GM18909 (cell line): Measurements from ENCODE around the gene CNFN.

Experiments
- ATAC-seq: cut with Tn5 transposase; IDR thresholded peaks from one replicate; pipeline ENCODE4 v1.9.1; 2021; ENCODE audit warnings: mild to moderate bottlenecking; ENCODE audit not compliant: unreplicated experiment, poor library complexity

CNFN gene

GRCh38 chr19:42389899-42390298 lies at the start of gene CNFN:
Gene CNFN, minus strand, starts transcription at chr19:42390297. Its CDS starts 1,260 bp downstream, at chr19:42389037.
- ATAC-seq: no peak

GRCh38 chr19:42436006-42436405 lies 45.9 kb upstream of the CNFN start:
- no peak for ATAC-seq

- ATAC-seq: no peak
Measured at GRCh38 chr19:42435316-42435715, 45.2 kb upstream of the CNFN start.

- no peak for ATAC-seq
Measured at GRCh38 chr19:42433503-42434260, 43.6 kb upstream of the CNFN start.

GRCh38 chr19:42431486-42431885 lies 41.4 kb upstream of the CNFN start:
- ATAC-seq: no peak

- ATAC-seq: no peak
Measured at GRCh38 chr19:42428676-42429075, 38.6 kb upstream of the CNFN start.

GRCh38 chr19:42427313-42427712 lies 37.2 kb upstream of the CNFN start, which contains the start of gene LIPE:
Gene LIPE, minus strand, starts transcription at chr19:42427388. Its CDS starts 239 bp downstream, at chr19:42427149.
- no peak for ATAC-seq

- ATAC-seq: no peak
Measured at GRCh38 chr19:42426643-42427042, 36.5 kb upstream of the CNFN start.

- ATAC-seq: no peak
Measured at GRCh38 chr19:42424712-42425131, 34.6 kb upstream of the CNFN start.

GRCh38 chr19:42424345-42424707 lies 34.2 kb upstream of the CNFN start:
- ATAC-seq: no peak

GRCh38 chr19:42423462-42424344 lies 33.6 kb upstream of the CNFN start:
- peak; percentile 88 for ATAC-seq

GRCh38 chr19:42422901-42423461 lies 32.9 kb upstream of the CNFN start:
- ATAC-seq: peak; percentile 39

GRCh38 chr19:42422092-42422900 lies 32.2 kb upstream of the CNFN start:
- no peak for ATAC-seq

- ATAC-seq: no peak
Measured at GRCh38 chr19:42421591-42422031, 31.5 kb upstream of the CNFN start.

- ATAC-seq: no peak
Measured at GRCh38 chr19:42421101-42421500, 31.0 kb upstream of the CNFN start.

GRCh38 chr19:42420055-42420544 lies 30.0 kb upstream of the CNFN start:
- ATAC-seq: no peak

GRCh38 chr19:42419309-42419708 lies 29.2 kb upstream of the CNFN start:
- ATAC-seq: no peak

GRCh38 chr19:42412661-42413076 lies 22.6 kb upstream of the CNFN start:
- ATAC-seq: no peak

GRCh38 chr19:42412227-42412626 lies 22.1 kb upstream of the CNFN start:
- ATAC-seq: no peak
